ENCODE results near the gene ITGB4. TPM values are rescaled to one million over a fixed set of nuclear protein-coding genes. Genes with fewer than 3 reads are reported as not detected.

Gene ITGB4
- total and polyA plus RNA-seq, 2 of the 13 experiments (the other 11 are each of a cell fraction or from before 2014, with no cell fraction given), result 6.9 to 14.5 TPM

DNA sequence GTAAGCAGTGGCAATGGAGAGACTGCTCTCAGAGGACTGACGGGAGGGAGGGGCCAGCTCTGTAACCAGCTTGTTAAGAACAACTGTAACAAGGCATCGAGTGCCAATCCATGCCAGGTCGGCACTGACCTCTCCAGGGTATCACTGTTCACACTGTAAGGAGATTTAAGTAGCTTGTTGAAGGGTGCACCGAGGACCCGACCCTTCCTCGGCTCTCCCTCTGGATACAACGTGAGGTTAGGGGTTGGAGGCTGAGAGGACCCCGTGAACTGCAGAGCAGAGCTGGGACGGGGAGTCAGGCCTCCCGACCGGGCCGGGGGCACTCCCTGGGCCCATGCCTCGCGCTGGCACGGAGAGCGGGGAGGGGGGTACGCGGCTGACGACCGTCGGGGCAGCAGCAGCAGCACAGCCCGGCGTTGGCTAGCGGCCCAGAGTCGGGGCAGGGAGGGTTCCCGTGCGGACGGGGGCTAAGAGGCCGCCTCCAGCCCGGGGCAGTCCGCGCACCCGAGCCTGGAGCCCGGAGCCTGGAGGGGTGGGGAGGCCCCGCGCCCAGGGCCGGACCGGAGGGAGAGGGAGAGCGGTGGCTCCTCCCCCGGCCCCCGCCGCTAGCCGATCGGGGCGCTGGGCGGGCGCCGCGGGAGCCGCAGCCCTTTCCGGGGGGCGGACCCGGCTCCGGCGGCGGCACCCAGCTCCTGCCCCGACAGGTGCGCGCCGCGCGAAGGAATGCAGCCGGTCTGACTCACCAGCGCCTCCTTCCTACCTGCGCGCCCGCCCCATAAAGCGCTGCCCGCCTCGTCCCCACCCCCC lies at the start of gene ITGB4 (continued):
- TF ChIP-seq, protein P1, sequence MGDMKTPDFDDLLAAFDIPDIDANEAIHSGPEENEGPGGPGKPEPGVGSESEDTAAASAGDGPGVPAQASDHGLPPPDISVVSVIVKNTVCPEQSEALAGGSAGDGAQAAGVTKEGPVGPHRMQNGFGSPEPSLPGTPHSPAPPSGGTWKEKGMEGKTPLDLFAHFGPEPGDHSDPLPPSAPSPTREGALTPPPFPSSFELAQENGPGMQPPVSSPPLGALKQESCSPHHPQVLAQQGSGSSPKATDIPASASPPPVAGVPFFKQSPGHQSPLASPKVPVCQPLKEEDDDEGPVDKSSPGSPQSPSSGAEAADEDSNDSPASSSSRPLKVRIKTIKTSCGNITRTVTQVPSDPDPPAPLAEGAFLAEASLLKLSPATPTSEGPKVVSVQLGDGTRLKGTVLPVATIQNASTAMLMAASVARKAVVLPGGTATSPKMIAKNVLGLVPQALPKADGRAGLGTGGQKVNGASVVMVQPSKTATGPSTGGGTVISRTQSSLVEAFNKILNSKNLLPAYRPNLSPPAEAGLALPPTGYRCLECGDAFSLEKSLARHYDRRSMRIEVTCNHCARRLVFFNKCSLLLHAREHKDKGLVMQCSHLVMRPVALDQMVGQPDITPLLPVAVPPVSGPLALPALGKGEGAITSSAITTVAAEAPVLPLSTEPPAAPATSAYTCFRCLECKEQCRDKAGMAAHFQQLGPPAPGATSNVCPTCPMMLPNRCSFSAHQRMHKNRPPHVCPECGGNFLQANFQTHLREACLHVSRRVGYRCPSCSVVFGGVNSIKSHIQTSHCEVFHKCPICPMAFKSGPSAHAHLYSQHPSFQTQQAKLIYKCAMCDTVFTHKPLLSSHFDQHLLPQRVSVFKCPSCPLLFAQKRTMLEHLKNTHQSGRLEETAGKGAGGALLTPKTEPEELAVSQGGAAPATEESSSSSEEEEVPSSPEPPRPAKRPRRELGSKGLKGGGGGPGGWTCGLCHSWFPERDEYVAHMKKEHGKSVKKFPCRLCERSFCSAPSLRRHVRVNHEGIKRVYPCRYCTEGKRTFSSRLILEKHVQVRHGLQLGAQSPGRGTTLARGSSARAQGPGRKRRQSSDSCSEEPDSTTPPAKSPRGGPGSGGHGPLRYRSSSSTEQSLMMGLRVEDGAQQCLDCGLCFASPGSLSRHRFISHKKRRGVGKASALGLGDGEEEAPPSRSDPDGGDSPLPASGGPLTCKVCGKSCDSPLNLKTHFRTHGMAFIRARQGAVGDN (CRISPR knock-in tag; IDR thresholded peaks at IDR 0.05), result peak; percentile 68
- TF ChIP-seq, protein P2, sequence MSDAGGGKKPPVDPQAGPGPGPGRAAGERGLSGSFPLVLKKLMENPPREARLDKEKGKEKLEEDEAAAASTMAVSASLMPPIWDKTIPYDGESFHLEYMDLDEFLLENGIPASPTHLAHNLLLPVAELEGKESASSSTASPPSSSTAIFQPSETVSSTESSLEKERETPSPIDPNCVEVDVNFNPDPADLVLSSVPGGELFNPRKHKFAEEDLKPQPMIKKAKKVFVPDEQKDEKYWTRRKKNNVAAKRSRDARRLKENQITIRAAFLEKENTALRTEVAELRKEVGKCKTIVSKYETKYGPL (CRISPR knock-in tag; IDR thresholded peaks at IDR 0.05), result no peak
- TF ChIP-seq ZNF576 (CRISPR knock-in tag; IDR thresholded peaks at IDR 0.05) (no peak), FOXO1 (CRISPR knock-in tag; IDR thresholded peaks at IDR 0.05) (0 out of 2 replicates have a peak, but pooled peaks have one; percentile 14), ZNF598 (CRISPR knock-in tag; IDR thresholded peaks at IDR 0.05; ENCODE audit: borderline replicate concordance) (no peak), ZBTB1 (CRISPR knock-in tag; IDR thresholded peaks at IDR 0.05; ENCODE audit: borderline replicate concordance) (no peak), TRIM24 (CRISPR knock-in tag; IDR thresholded peaks at IDR 0.05) (no peak), SNRNP70 (IDR thresholded peaks at IDR 0.05; ENCODE audit: low read depth, low read length) (no peak), RELA (CRISPR knock-in tag; IDR thresholded peaks at IDR 0.05) (no peak), CCAR2 (optimal IDR thresholded peaks at IDR 0.05; ENCODE audit: low read depth, low read length) (no peak), RBAK (CRISPR knock-in tag; IDR thresholded peaks at IDR 0.05) (no peak), ISX (CRISPR knock-in tag; conservative IDR thresholded peaks at IDR 0.05) (no peak), RCOR2 (CRISPR knock-in tag; IDR thresholded peaks at IDR 0.05) (no peak), ZNF530 (CRISPR knock-in tag; IDR thresholded peaks at IDR 0.05; ENCODE audit: low read depth) (no peak), ZNF30 (CRISPR knock-in tag; IDR thresholded peaks at IDR 0.05) (no peak), HOXA7 (CRISPR knock-in tag; IDR thresholded peaks at IDR 0.05) (no peak), LCORL (IDR thresholded peaks at IDR 0.05) (no peak), LCORL (CRISPR knock-in tag; IDR thresholded peaks at IDR 0.05) (no peak; the same call in 1 of the 2 replicates), ZNF263 (CRISPR knock-in tag; IDR thresholded peaks at IDR 0.05) (peak; percentile 55; the same call in 1 of the 2 replicates), XRCC5 (optimal IDR thresholded peaks at IDR 0.05; ENCODE audit: low read length) (no peak), ZFP36L2 (CRISPR knock-in tag; IDR thresholded peaks at IDR 0.05) (no peak), TP53 (CRISPR knock-in tag; conservative IDR thresholded peaks at IDR 0.05) (no peak), ZNF282 (IDR thresholded peaks at IDR 0.05; ENCODE audit: partially characterized antibody) (no peak), ARNT2 (CRISPR knock-in tag; IDR thresholded peaks at IDR 0.05; ENCODE audit: low read depth) (0 out of 2 replicates have a peak, but pooled peaks have one; percentile 28)
- TF ChIP-seq, protein P3, sequence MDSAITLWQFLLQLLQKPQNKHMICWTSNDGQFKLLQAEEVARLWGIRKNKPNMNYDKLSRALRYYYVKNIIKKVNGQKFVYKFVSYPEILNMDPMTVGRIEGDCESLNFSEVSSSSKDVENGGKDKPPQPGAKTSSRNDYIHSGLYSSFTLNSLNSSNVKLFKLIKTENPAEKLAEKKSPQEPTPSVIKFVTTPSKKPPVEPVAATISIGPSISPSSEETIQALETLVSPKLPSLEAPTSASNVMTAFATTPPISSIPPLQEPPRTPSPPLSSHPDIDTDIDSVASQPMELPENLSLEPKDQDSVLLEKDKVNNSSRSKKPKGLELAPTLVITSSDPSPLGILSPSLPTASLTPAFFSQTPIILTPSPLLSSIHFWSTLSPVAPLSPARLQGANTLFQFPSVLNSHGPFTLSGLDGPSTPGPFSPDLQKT (CRISPR knock-in tag; IDR thresholded peaks at IDR 0.05; ENCODE audit: borderline replicate concordance), result no peak
